GM03348 (cell line): ENCODE measurements around the gene ZNF488.

Experiments
- DNase-seq: peaks from one replicate; pipeline ENCODE4 v3.0.0; 2012; ENCODE audit warnings: low spot score

The ZNF488 gene

DNA sequence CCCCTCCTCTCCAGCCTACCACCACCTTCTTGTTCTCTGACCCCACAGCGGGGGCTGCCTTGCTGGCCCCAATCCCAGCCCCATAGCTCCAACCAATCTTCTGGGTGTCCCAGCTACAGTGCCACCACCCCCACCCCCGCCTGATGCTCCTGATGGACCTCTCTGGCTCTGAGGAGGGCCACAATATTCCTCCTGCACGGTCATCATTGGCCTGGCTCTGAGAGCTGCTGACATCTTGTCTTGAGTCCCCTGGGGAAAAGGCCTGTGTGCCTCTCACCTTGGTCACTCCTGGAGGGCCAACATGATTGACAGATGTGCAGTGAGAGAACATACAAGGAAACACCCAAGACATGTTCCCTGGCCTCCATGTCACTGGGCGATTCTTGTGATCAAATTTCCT is 54.2 kb downstream of the ZNF488 start:
- no peak for DNase-seq

DNA sequence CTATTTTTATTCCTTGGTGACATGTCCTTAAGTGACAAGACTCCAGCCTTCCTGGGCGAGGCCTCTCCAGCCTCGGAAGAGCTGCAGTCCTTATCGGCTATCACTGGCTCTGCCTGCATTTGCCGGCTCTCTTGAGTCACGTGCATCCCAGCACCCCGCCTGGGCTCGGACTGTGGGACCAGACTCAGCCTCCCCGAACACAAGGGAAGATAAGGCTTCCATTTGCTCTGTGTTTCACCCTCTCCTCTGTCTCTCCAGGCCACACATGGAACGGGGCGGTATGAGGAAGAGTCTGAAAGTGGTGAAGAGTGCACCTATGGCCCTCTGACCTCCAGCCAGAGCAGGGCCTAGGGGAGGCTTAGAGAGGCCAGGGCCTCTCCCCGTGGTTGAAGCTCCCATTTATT is 57.2 kb downstream of the ZNF488 start:
- DNase-seq = no peak

DNA sequence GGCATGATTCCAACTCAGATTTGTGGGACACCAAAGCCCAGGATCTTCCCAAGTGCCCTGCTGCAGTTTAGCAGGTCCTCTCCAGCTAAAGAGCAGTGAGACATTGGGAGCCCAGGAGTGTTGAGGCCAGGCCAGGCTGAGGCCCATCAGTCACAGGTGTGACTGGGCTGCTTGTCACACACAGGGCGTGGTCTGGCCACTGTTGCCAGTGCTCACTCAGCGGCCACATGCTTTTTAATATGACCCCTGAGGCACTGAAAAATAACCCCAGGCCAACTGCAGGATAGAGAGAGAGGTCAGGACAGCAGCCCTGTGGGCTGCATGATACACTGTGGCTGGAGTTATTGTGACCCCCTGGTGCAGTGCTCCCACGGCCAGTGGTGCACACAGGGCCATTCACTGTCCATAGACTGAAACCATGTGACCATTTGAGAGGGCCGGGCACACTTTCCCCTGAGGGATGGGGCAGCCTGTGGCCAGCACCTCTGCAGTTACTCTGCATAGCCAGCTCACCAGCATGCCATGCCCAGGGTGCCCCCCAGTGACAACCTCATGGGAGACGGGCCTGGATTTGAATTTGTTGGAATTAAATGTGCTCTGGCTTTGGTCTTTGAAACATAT is 57.7 kb downstream of the ZNF488 start:
- DNase-seq = no peak

DNA sequence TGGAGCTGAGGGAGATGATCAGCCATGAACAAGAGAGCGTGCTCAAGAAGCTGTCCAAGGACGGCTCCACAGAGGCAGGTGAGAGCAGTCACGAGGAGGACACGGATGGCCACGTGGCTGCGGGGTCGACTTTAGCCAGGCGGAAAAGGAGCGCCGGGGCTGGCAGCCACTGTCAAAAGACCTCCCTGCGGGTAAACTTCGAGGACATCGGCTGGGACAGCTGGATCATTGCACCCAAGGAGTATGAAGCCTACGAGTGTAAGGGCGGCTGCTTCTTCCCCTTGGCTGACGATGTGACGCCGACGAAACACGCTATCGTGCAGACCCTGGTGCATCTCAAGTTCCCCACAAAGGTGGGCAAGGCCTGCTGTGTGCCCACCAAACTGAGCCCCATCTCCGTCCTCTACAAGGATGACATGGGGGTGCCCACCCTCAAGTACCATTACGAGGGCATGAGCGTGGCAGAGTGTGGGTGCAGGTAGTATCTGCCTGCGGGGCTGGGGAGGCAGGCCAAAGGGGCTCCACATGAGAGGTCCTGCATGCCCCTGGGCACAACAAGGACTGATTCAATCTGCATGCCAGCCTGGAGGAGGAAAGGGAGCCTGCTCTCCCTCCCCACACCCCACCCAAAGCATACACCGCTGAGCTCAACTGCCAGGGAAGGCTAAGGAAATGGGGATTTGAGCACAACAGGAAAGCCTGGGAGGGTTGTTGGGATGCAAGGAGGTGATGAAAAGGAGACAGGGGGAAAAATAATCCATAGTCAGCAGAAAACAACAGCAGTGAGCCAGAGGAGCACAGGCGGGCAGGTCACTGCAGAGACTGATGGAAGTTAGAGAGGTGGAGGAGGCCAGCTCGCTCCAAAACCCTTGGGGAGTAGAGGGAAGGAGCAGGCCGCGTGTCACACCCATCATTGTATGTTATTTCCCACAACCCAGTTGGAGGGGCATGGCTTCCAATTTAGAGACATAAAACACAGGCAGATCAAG is 58.5 kb downstream of the ZNF488 start:
- no peak for DNase-seq

DNA sequence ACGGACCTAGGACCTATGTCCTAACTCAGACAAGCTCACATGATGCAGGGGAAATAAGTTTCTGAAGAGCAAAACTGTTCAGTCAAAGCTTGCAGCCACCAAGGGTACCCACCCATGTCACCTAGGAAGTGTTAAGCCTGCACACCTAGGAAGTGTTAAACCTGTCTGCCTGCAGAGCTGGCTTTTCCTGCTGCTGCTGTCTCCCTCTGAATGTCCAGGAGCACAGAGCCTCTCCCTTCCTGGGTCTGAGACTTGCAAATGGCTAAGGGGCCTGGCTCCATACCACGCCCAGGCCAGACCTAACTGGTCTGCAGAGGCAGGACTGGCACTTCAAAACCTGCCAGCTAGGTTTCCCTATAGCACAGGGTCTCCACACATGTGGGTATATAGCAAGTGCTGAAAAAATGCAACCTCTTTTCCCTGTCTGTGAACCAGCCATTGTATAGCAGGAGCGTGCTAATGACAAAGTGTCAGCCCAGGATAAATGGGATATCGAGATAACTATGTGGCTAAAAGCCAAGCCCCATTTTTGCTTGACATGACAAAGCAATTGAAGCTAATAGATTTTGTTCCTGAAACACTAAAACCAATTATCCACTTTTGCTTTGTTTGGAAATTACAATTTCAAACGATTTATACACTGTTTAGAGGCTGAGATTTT is 60.3 kb downstream of the ZNF488 start:
- DNase-seq = no peak

DNA sequence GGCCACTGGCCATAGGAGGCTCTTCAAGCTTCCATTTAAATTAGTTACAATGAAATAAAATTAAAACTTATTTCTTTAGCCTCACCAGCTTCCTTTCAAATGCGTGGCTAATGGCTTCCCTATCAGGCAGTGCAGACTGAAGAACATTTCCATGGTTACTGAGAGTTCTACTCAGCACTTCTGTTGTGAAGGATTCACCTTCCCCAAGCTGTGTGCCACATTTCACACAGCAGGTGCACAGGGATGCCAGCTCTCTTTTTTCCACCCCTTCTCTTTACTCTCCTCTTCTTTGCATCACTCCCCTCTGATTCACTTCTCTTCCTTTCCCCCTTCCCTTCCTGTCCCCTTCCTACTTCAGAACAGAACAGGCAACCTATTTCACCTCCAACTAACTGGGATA is 61.0 kb downstream of the ZNF488 start:
- no peak for DNase-seq

DNA sequence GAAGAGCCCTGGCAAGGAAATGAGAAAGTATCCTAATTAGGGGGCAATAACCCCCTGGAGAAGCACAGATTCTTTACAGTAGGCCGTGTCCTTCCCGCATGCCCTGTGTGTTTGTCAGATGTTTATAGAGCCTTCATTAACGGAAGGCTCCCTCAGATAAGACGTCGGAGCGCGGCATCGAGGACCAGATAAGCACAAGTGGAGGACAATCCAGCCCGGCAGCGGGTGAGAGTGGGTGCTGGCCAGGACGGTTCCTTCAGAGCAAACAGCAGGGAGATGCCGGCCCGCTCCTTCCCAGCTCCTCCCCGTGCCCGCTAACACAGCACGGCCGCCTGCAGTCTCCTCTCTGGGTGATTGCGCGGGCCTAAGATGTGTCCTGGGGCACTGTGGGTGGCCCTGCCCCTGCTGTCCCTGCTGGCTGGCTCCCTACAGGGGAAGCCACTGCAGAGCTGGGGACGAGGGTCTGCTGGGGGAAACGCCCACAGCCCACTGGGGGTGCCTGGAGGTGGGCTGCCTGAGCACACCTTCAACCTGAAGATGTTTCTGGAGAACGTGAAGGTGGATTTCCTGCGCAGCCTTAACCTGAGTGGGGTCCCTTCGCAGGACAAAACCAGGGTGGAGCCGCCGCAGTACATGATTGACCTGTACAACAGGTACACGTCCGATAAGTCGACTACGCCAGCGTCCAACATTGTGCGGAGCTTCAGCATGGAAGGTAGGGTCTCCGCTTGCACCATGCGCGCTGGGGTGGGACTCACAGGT is 61.6 kb downstream of the ZNF488 start, which contains the start of gene GDF2:
Gene GDF2, plus strand, starts transcription at position 155 of the 762 bp plus-strand sequence. Its CDS starts 215 bp downstream, at position 370.
- no peak for DNase-seq

DNA sequence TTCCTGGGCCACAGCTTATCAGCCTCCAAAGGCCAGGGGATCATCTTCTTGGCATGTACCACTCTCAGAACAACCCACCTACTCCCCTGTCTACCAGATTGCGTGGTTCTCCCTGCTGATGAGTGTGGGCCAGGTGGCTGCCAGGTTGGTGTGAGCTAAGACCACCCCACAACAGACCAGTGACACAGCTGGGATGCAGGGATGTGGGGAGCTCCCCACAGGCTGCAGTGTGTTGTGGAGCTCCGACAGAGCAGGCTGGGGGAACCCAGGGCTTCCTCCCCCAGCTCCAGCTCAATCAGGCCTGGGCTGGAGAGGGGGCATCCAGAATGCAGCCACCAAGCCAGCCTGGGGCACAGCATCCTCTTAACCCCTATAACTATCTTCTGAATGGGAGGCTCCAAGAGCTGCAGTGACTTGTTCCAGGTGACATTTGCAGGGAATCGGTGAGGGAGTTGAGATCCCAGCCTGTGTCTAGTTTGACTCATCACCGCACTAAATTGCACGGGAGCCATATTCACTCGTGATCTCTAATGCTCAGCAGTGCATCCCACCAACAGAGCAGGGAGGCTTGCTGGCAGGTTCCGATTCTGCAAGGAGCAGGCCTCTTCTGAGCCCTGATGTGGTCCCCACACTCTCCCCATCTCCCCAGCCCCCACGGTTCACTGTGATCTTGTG is 62.4 kb downstream of the ZNF488 start:
- no peak for DNase-seq

DNA sequence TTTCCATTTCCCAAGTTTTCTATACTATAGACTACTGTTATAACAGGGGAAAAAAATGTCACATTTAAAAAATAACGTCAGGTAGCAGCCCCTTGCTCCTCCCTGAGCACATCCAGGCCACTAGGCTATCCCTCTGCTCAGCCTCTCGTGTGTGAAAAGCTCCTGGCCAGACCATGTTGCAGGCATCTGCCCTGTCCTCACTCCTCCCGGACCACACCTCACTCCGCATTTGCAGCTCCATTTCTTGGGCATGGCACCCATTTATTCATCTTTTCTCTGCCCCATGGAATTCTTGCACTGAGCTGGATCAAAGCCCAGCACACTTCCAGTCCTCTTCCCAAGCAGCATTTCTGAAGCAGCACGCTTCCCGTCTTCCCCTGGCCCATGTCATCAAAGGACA is 63.3 kb downstream of the ZNF488 start:
- DNase-seq = no peak

DNA sequence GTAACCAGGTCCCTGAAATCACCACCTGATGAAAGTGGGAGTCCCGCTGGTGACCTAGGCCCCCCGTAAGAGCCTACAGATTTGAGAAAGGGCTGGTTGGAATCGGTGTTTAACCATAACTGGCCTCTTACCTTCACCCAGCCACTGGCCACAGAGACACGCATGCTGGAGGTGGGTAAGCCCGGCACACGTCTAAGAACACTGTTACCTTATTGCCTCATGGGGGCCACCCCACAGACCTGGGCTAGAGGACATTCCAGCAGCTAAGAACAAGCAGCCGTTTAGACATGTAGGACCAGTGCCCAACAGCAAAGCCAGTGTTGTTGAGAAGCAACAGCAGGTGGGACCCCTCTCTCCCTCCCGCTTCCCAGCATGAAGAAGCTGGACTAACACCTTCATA is 64.3 kb downstream of the ZNF488 start:
- DNase-seq = no peak

DNA sequence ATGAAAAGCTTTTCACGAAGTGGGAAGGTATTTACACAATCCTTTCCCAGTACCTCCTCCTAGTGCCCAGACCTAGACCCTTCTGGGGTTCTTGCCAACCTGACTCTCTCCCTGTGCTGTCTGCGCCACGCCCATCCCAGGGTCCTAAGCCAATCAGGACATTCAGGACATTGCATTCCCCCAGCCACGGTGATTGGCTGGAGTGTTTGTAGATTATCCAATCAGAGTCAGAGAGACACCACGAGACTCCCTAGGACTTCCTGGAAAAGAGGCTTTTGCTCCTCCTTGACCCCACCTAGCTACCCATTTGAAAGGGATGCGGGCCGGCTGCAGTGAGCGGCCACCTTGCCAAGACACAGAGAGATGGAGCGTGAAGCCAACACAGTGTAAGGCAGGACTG is 65.4 kb downstream of the ZNF488 start:
- no peak for DNase-seq

DNA sequence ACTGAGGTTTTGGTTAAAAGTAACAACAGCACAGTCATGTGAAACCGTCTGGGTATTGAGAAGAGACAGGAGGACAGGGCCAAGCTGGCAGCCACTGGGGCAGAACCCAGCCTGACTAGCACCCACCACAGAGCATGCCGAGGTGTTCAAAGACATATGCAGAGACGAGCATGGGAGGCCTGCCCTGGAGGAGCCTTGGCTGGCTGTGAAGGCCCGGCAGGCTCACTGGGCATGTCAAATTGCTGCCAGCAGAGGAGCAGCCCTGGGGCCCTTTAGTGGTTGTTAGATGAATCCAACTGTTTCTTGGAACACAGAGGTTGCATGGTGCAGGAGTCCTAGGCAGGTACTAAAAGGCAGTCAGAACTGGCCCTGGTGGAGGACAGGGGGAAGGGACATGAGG is 66.8 kb downstream of the ZNF488 start:
- DNase-seq = no peak

DNA sequence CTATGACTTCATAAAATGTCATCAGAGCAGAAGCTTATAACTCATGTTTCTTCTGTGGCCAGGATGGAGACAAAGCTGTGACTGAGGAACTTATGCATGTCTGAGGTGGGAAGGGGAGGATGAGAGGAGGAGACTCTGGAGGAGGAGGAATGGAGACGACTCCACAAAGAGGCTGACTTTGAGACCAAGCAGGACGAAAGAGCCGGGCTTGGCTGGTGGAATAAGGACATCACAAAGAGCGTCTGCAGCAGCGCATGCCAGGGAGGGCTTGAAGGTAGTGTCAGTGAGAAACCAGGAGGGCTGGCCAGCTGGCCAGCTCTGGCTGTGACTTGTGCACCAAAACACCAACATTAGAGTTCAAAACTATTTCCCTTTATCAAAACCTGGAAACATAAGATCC is 68.0 kb downstream of the ZNF488 start:
- DNase-seq = no peak
